GM12878 (cell line): ENCODE results near the gene LRRC27. TPM values are rescaled to one million over a fixed set of nuclear protein-coding genes. Genes with fewer than 3 reads are reported as not detected.

Experiments
- ATAC-seq: fragments of 200-7000 bp; cut with Tn5 transposase; 3 replicates; pipeline ENCODE4 v1.9.1; 2020; ENCODE audit warnings: mild to moderate bottlenecking, moderate library complexity
- BruUV-seq: library from RNA; stranded (reverse); fragments of 400-500 nt; replicated peaks from 2 replicates; lab custom pipeline; 2021; lab: Mats Ljungman, UMichigan
- CTCF ChIA-PET: fragments of 300-600 bp; sonication (Branson Sonifier 250); formaldehyde crosslinking; extraction: SDS; loops from one replicate; lab custom pipeline; 2021; ENCODE audit warnings: inconsistent platforms; lab: Yijun Ruan, JAX
- POLR2A ChIA-PET: fragments of 350-600 bp; formaldehyde crosslinking; extraction: SDS; loops from one replicate; lab custom pipeline; 2021; ENCODE audit warnings: inconsistent platforms; lab: Charles Lee
- RAD21 ChIA-PET: fragments of 300-600 bp; sonication (Branson Sonifier 250); formaldehyde crosslinking; loops from one replicate; lab custom pipeline; 2023; ENCODE audit warnings: antibody characterized with exemption; ENCODE audit not compliant: unreplicated experiment; lab: Charles Lee
- SMC1A ChIA-PET: fragments of 300-600 bp; sonication (Branson Sonifier 250); formaldehyde crosslinking; loops from one replicate; lab custom pipeline; 2023; ENCODE audit not compliant: unreplicated experiment, uncharacterized antibody; lab: Charles Lee
- DNase-seq: peaks from one replicate; pipeline ENCODE4 v3.0.0-alpha.2; 2011; ENCODE audit warnings: low read depth, low spot score
- FAIRE-seq: peaks from 3 replicates; lab custom pipeline; 2011; peaks lifted over from hg19 to GRCh38; lab: Jason Lieb, UNC
- H2AFZ ChIP-seq: 2 replicates; pipeline ENCODE4 v1.6.0; 2011; ENCODE audit warnings: low read depth, low read length, control low read depth; ENCODE audit not compliant: control insufficient read depth
- H3K27ac ChIP-seq: 2 replicates; pipeline ENCODE4 v1.5.1; 2011; ENCODE audit warnings: control low read depth; ENCODE audit not compliant: control insufficient read depth, insufficient read depth
- H3K27me3 ChIP-seq, 2 experiments: replicated peaks in 1 of 2; 2 replicates each; pipeline versions ENCODE4 v1.6.0 to v1.6.1; 2011; ENCODE audit warnings: low read length in 1 of 2; ENCODE audit not compliant: control insufficient read depth in 2 of 2, insufficient read depth in 2 of 2
- H3K36me3 ChIP-seq, 2 experiments: 2 replicates each; pipeline ENCODE4 v1.5.1; 2011; ENCODE audit warnings: low read length in 1 of 2; ENCODE audit not compliant: control insufficient read depth in 2 of 2, insufficient read depth in 2 of 2
- H3K4me1 ChIP-seq: 2 replicates; pipeline ENCODE4 v1.6.1; 2011; ENCODE audit warnings: mild to moderate bottlenecking, low read length, moderate library complexity, mixed read lengths; ENCODE audit not compliant: control insufficient read depth, insufficient read depth
- H3K4me2 ChIP-seq: 2 replicates; pipeline ENCODE4 v1.6.0; 2011; ENCODE audit warnings: control low read depth; ENCODE audit not compliant: control insufficient read depth, insufficient read depth
- H3K4me3 ChIP-seq: fragments of 200-600 bp; sonication (generic); 2 replicates; pipeline ENCODE4 v1.5.1; 2016
- H3K79me2 ChIP-seq: 2 replicates; pipeline ENCODE4 v1.6.0; 2011; ENCODE audit warnings: low read length; ENCODE audit not compliant: control insufficient read depth, insufficient read depth
- H3K9ac ChIP-seq: 2 replicates; pipeline ENCODE4 v1.8.0; 2011; ENCODE audit warnings: low read length, control low read depth, mixed read lengths; ENCODE audit not compliant: control insufficient read depth, insufficient read depth
- H3K9me3 ChIP-seq: replicated peaks from 3 replicates; pipeline ENCODE4 v1.5.1; 2011; ENCODE audit warnings: mild to moderate bottlenecking, low read length; ENCODE audit not compliant: control insufficient read depth, insufficient read depth
- H4K20me1 ChIP-seq: 2 replicates; pipeline ENCODE4 v1.6.0; 2011; ENCODE audit not compliant: control insufficient read depth, insufficient read depth
- BMI1 ChIP-seq: fragments of 450-650 bp; IDR thresholded peaks from 2 replicates; pipeline ENCODE4 v1.6.1; 2016; ENCODE audit warnings: mild to moderate bottlenecking, moderate library complexity, borderline replicate concordance
- DPF2 ChIP-seq: fragments of 450-650 bp; IDR thresholded peaks from 2 replicates; pipeline ENCODE4 v1.6.1; 2017; ENCODE audit warnings: mild to moderate bottlenecking
- EGR1 ChIP-seq, 2 experiments: IDR thresholded peaks; 1 replicate in 1 of 2; 2 replicates in 1 of 2; pipeline ENCODE4 v1.6.1; 2011 to 2012; ENCODE audit warnings: low read depth in 2 of 2, low read length in 2 of 2, borderline replicate concordance in 1 of 2, mild to moderate bottlenecking in 1 of 2, moderate library complexity in 1 of 2
- MAX ChIP-seq: IDR thresholded peaks from 2 replicates; pipeline ENCODE4 v1.6.1; 2012; ENCODE audit warnings: low read depth, low read length, improper control_type of control experiment
- MEF2A ChIP-seq: IDR thresholded peaks from 2 replicates; pipeline ENCODE4 v1.6.1; 2011; ENCODE audit warnings: low read depth, mild to moderate bottlenecking, low read length, moderate library complexity; ENCODE audit not compliant: insufficient read depth
- MTA2 ChIP-seq: fragments of 450-650 bp; IDR thresholded peaks from 2 replicates; pipeline ENCODE4 v1.6.1; 2016; ENCODE audit warnings: low read depth, mild to moderate bottlenecking, moderate library complexity
- RAD51 ChIP-seq: fragments of 450-650 bp; IDR thresholded peaks from 2 replicates; pipeline ENCODE4 v1.6.1; 2016; ENCODE audit warnings: moderate library complexity, mild to moderate bottlenecking, inconsistent platforms
- RB1 ChIP-seq: fragments of 450-650 bp; formaldehyde crosslinking; IDR thresholded peaks from 2 replicates; pipeline ENCODE4 v1.6.1; 2017; ENCODE audit warnings: mild to moderate bottlenecking, borderline replicate concordance
- RBBP5 ChIP-seq: fragments of 200-600 bp; sonication (generic); conservative IDR thresholded peaks from 2 replicates; pipeline ENCODE4 v1.6.1; 2016
- RELB ChIP-seq: fragments of 450-650 bp; IDR thresholded peaks from 2 replicates; pipeline ENCODE4 v1.6.1; 2017; ENCODE audit warnings: low read depth, mild to moderate bottlenecking, moderate library complexity
- SMAD1 ChIP-seq: fragments of 450-650 bp; IDR thresholded peaks from 2 replicates; pipeline ENCODE4 v1.6.1; 2018; ENCODE audit warnings: mild to moderate bottlenecking, low read depth; ENCODE audit not compliant: partially characterized antibody
- SREBF2 ChIP-seq: IDR thresholded peaks from 2 replicates; pipeline ENCODE4 v1.6.1; 2012; ENCODE audit warnings: mild to moderate bottlenecking, low read length
- TBL1XR1 ChIP-seq: IDR thresholded peaks from 2 replicates; pipeline ENCODE4 v1.6.1; 2012; ENCODE audit warnings: low read depth, low read length, improper control_type of control experiment
- TCF7 ChIP-seq: IDR thresholded peaks from 2 replicates; pipeline ENCODE4 v1.6.1; 2014; ENCODE audit warnings: antibody characterized with exemption, borderline replicate concordance
- USF1 ChIP-seq: IDR thresholded peaks from 2 replicates; pipeline ENCODE4 v1.6.1; 2011; ENCODE audit warnings: borderline replicate concordance, low read depth, mild to moderate bottlenecking, moderate library complexity, mixed read lengths, low read length; ENCODE audit not compliant: insufficient read depth; ENCODE audit errors: extremely low read length
- YBX1 ChIP-seq: fragments of 450-650 bp; IDR thresholded peaks from 2 replicates; pipeline ENCODE4 v1.6.1; 2016; ENCODE audit warnings: antibody characterized with exemption
- ZNF592 ChIP-seq: fragments of 450-650 bp; IDR thresholded peaks from 2 replicates; pipeline ENCODE4 v1.6.1; 2017; ENCODE audit warnings: mild to moderate bottlenecking, moderate library complexity
- WGBS: methylation state at CpG from one replicate; pipeline ENCODE4 v1.1.6; 2016; ENCODE audit warnings: low lambda C conversion rate; ENCODE audit not compliant: insufficient replicate concordance, insufficient coverage; ENCODE audit errors: missing lambda C conversion rate; 5-methylcytosine and 5-hydroxymethylcytosine counted together
- in situ Hi-C: fragments of 300-500 bp; cut with MboI; formaldehyde crosslinking; loops from 9 replicates; pipeline ENCODE4 v1.14.3; 2018; ENCODE audit warnings: mixed read lengths
- intact Hi-C: fragments of 100-400 bp; cut with micrococcal nuclease; formaldehyde crosslinking; loops from one replicate; pipeline ENCODE4 v1.14.2; 2022; ENCODE audit not compliant: unreplicated experiment
- polyA plus RNA-seq, 11 experiments: library from polyadenylated mRNA; depleted of rRNA in 4 of 11; unstranded in 6 of 11; stranded (reverse) in 5 of 11; fragments of >200 nt; fragmentation: Nextera tagmentation in 4 of 11; fragmentation: Illumina TruSeq in 1 of 11; extraction: Ambion mirVana in 4 of 11; extraction: Trizol in 1 of 11; gene quantifications; 1 replicate in 1 of 11; 2 replicates in 10 of 11; pipeline versions ENCODE4 v1.2.1 to v1.2.3, GENCODE V29; 2011 to 2016; ENCODE audit warnings: inconsistent platforms in 2 of 11, missing spikeins in 2 of 11, low read depth in 1 of 11
- total RNA-seq, 4 experiments: library from RNA; depleted of rRNA in 3 of 4; stranded (reverse); fragments of >200 nt in 3 of 4; fragmentation: Illumina TruSeq in 1 of 4; extraction: Trizol in 1 of 4; gene quantifications; 2 replicates each; pipeline versions ENCODE4 v1.2.1 to v1.2.3, GENCODE V29; 2013 to 2021

LRRC27 gene
- total and polyA plus RNA-seq, 10 of the 15 experiments (the other 5 are each of a cell fraction or from before 2014, with no cell fraction given), result 0.48 to 6.9 (median 4.7) TPM

- TF ChIP-seq ZNF592, result no peak
- no peak for TF ChIP-seq MTA2
- no peak for TF ChIP-seq BMI1
- no peak for TF ChIP-seq YBX1
- TF ChIP-seq MEF2A, result no peak
Observed at GRCh38 chr10:132368391-132368790, 36.4 kb downstream of the LRRC27 start (continued).

GRCh38 chr10:132368881-132369635, 37.1 kb downstream of the LRRC27 start:
- Histone ChIP-seq H3K4me3 (no peak overlapping the region), H3K27ac (no peak overlapping the region), H3K9ac (no peak overlapping the region), H3K79me2 (no peaks in the 10 kb centered on the region), H3K4me1 (no peaks in the 10 kb centered on the region), H3K27me3 (no peaks in the 10 kb centered on the region; a peak in 1 of 4 replicates), H3K36me3 (no peaks in the 10 kb centered on the region), H2AFZ (no peak overlapping the region), H4K20me1 (no peaks in the 10 kb centered on the region), H3K4me2 (no peak overlapping the region), H3K9me3 (no peaks in the 10 kb centered on the region; the same call in 2 of the 3 replicates)
- intact Hi-C loops (no loop called here), in situ Hi-C loops (no loop called here)
- ATAC-seq, result no peak
- POLR2A ChIA-PET, result no interaction called here
- RAD21 ChIA-PET, result no interaction called here
- CTCF ChIA-PET, result no interaction called here
- DNase-seq, result no peak
- WGBS, result 40% methylated on average over 9 of the region's 9 CpGs
- SMC1A ChIA-PET, result no interaction called here
- BruUV-seq, result no TSS peak
- FAIRE-seq, result no peak
- TF ChIP-seq EGR1 (IDR thresholded peaks at IDR 0.05; ENCODE audit: borderline replicate concordance in 1 of 2, low read depth in 2 of 2, low read length in 2 of 2) (no peak), TCF7 (no peak), RELB (no peak), RAD51 (no peak), SREBF2 (no peak), RB1 (no peak), DPF2 (no peak), RBBP5 (no peak), USF1 (no peak), TBL1XR1 (no peak), MAX (no peak), SMAD1 (no peak)
